Dendritic cell treated with granulocyte-macrophage colony-stimulating factor and Interleukin-4, amounts not matched to agents 40 ng/mL and 50 ng/mL, for 4 days (primary cell): Measurements from ENCODE around the gene TAF15.

Experiments
- H3K27ac Mint-ChIP-seq: one replicate; pipeline ENCODE4 v1.8.0; 2022; ENCODE audit warnings: mild to moderate bottlenecking, mixed read lengths
- H3K27me3 Mint-ChIP-seq: one replicate; pipeline ENCODE4 v1.8.0; 2022; ENCODE audit warnings: mild to moderate bottlenecking, mixed read lengths
- H3K36me3 Mint-ChIP-seq: one replicate; pipeline ENCODE4 v1.8.0; 2022; ENCODE audit warnings: low read depth, mixed read lengths
- H3K4me1 Mint-ChIP-seq: one replicate; pipeline ENCODE4 v1.8.0; 2022; ENCODE audit warnings: low read depth, mixed read lengths
- H3K4me3 Mint-ChIP-seq: one replicate; pipeline ENCODE4 v1.8.0; 2022; ENCODE audit warnings: mild to moderate bottlenecking, moderate library complexity, mixed read lengths
- H3K9me3 Mint-ChIP-seq: one replicate; pipeline ENCODE4 v1.8.0; 2022; ENCODE audit warnings: mixed read lengths
- intact Hi-C: fragments of 100-400 bp; cut with micrococcal nuclease; formaldehyde crosslinking; loops from one replicate; pipeline ENCODE4 v1.15.0; 2022

Gene TAF15

DNA sequence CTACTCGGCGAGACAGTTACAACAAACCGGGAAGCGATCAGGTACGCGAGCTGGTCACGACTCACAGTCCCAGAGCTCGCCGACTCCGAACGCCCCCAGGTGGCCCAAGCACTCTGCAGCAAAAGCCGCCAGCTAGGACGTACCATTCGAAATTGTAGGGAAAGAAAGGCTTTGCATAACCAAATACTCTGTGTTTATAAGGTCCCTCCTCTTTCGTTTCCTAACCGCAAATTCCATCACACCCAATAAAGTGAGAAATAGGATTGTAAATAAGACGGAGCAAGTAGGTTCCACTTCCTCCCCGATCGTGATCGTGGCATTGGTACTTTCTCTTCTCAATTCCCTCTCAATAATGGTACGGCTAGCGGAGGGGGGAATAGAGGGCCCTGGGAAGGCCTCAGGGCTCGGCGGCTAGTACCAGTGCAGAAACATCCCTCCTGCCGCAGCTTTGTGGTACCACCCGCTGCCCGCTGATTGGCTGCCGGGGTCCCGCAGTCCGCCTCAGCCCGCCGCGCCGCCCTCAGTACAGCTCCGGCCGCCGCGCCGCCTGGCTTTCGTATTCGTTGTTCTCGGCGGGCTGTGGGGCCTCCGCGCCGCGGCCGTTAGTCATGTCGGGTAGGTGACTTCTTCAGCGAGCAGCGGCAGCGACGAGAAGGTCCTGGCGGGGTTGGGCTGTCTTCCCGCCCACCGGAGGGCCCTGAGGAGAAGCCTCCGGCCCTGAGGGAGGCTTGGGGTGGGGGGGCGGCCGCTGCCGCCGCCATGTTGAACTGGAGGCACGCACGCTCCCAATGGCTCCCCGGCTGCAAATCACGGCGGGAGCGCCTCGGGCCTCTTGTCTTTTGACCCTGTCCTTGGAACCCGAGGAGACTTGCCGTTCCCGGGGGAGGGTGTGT lies at the start of gene TAF15:
Gene TAF15 (plus strand): TSS at position 523 of the 893 bp plus-strand sequence. CDS start 86 bp downstream, at position 609.
- Mint-ChIP-seq H3K27ac (peak within 1 kb of the TSS; percentile 97), H3K36me3 (peaks cover 26% of the 10 kb centered on the region), H3K27me3 (peaks cover 14% of the 10 kb centered on the region), H3K4me1 (peaks cover 49% of the 10 kb centered on the region), H3K4me3 (peak within 1 kb of the TSS; percentile 94), H3K9me3 (no peaks in the 10 kb centered on the region)
- intact Hi-C loops = loop anchor here (1.0 kb wide), 1 partner anchor 45 kb away; no protein-coding TSS in a partner anchor

DNA sequence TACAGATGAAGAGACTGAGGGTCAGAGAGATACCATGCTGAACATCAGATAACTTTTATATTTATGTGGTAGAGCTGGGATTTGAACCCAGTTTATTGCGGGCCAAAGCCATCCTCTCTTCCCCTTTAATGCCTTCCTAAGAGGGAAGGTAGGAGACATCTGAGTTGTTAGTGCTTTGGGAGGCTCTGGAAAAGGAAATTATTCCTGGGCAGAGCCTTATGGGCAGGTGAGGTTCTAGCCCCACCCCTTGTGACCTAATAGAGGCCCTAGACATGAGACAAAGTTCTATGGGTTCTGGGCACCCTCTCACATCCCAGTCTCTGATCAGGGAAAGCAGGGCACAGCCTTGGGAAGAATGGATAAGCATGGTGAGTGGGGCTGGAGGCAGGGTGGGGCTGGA lies 48.7 kb upstream of the TAF15 start, which contains the start of gene C17orf50:
Gene C17orf50 (plus strand): TSS at position 301 of the 400 bp plus-strand sequence. CDS start 55 bp downstream, at position 356.
- Mint-ChIP-seq H3K4me3 (no peak within 1 kb of the TSS), H3K36me3 (no peaks in the 10 kb centered on the region), H3K27me3 (peaks cover 33% of the 10 kb centered on the region), H3K9me3 (no peaks in the 10 kb centered on the region), H3K27ac (no peak within 1 kb of the TSS), H3K4me1 (peaks cover 24% of the 10 kb centered on the region)
- intact Hi-C loops = no loop called here

- intact Hi-C loops = no loop called here
- Mint-ChIP-seq H3K4me1 (peaks cover 14% of the 10 kb centered on the region), H3K27ac (no peak overlapping the region), H3K4me3 (no peak overlapping the region), H3K36me3 (no peaks in the 10 kb centered on the region), H3K9me3 (no peaks in the 10 kb centered on the region), H3K27me3 (peaks cover 40% of the 10 kb centered on the region)
These were observed 47.7 kb upstream of the TAF15 start for GRCh38 chr17:35761601-35762000.

GRCh38 chr17:35763767-35764122 lies 45.5 kb upstream of the TAF15 start:
- Mint-ChIP-seq H3K4me1 (peaks cover 13% of the 10 kb centered on the region), H3K27me3 (peaks cover 47% of the 10 kb centered on the region), H3K4me3 (peak overlapping the region; percentile 78), H3K9me3 (no peaks in the 10 kb centered on the region), H3K36me3 (no peaks in the 10 kb centered on the region), H3K27ac (no peak overlapping the region)
- intact Hi-C loops = loop anchor here (1.0 kb wide), 2 partner anchors 41 to 46 kb away; partner anchors contain the start of gene TAF15

DNA sequence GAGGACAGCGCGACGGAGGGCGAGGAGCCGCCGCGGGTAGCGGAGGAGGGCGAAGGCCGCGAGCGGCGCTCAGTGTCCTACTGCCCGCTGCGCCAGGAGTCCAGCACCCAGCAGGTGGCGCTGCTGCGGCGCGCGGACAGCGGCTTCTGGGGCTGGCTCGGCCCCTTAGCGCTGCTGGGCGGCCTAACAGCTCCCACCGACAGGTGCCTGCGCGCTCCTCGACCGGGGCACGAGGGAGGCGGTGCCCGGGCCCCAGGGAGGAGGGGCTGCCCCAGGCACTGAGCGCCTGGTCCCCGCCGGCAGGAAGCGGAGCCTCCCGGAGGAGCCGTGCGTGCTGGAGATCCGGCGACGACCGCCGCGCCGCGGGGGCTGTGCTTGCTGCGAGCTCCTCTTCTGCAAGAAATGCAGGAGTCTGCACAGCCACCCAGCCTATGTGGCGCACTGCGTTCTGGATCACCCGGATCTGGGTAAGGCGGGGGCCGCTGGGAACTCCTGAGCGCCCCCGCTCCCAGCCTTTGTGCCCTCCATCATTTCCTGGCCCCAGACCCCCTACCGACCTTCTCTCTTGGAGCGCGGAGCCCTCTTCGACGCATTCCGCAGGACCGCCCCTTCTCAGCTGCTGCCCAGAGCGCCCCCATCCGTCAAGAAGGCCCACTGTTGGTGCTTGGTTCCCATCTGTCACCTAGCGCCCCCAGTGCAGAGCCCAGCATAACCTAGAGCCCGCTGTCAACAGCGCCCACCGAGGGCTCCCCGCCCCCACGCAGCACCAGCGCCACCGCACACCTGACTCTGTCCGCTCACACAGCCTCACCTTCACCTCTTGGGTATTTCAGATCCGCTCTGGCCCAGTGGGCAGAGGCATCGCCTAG lies 44.9 kb upstream of the TAF15 start:
- Mint-ChIP-seq H3K4me1 (peaks cover 13% of the 10 kb centered on the region), H3K27me3 (peaks cover 47% of the 10 kb centered on the region), H3K36me3 (no peaks in the 10 kb centered on the region), H3K27ac (peak overlapping the region; percentile 40), H3K4me3 (peak overlapping the region; percentile 78), H3K9me3 (no peaks in the 10 kb centered on the region)
- intact Hi-C loops = loop anchor here (1.0 kb wide), 2 partner anchors 40 to 45 kb away; partner anchors contain the start of gene TAF15

- no peak overlapping the region for H3K27ac Mint-ChIP-seq
These were observed 44.1 kb upstream of the TAF15 start for GRCh38 chr17:35765086-35765710.

GRCh38 chr17:35765756-35766488 lies 43.4 kb upstream of the TAF15 start:
- H3K4me1 Mint-ChIP-seq = peaks cover 13% of the 10 kb centered on the region
- H3K4me3 Mint-ChIP-seq = no peak overlapping the region
- no peaks in the 10 kb centered on the region for H3K36me3 Mint-ChIP-seq
- no peaks in the 10 kb centered on the region for H3K9me3 Mint-ChIP-seq
- peaks cover 42% of the 10 kb centered on the region for H3K27me3 Mint-ChIP-seq
- intact Hi-C loops = no loop called here
- no peak overlapping the region for H3K27ac Mint-ChIP-seq

More at GRCh38 chr17:35765086-35765710, 44.1 kb upstream of the TAF15 start:
- no peaks in the 10 kb centered on the region for H3K36me3 Mint-ChIP-seq
- intact Hi-C loops = no loop called here
- peaks cover 13% of the 10 kb centered on the region for H3K4me1 Mint-ChIP-seq
- no peaks in the 10 kb centered on the region for H3K9me3 Mint-ChIP-seq
- H3K4me3 Mint-ChIP-seq = no peak overlapping the region
- peaks cover 43% of the 10 kb centered on the region for H3K27me3 Mint-ChIP-seq

- H3K4me3 Mint-ChIP-seq = no peak overlapping the region
- H3K4me1 Mint-ChIP-seq = peaks cover 13% of the 10 kb centered on the region
- intact Hi-C loops = no loop called here
- peaks cover 42% of the 10 kb centered on the region for H3K27me3 Mint-ChIP-seq
- H3K27ac Mint-ChIP-seq = no peak overlapping the region
- no peaks in the 10 kb centered on the region for H3K9me3 Mint-ChIP-seq
- no peaks in the 10 kb centered on the region for H3K36me3 Mint-ChIP-seq
These were observed 42.8 kb upstream of the TAF15 start for GRCh38 chr17:35766489-35766877.

DNA sequence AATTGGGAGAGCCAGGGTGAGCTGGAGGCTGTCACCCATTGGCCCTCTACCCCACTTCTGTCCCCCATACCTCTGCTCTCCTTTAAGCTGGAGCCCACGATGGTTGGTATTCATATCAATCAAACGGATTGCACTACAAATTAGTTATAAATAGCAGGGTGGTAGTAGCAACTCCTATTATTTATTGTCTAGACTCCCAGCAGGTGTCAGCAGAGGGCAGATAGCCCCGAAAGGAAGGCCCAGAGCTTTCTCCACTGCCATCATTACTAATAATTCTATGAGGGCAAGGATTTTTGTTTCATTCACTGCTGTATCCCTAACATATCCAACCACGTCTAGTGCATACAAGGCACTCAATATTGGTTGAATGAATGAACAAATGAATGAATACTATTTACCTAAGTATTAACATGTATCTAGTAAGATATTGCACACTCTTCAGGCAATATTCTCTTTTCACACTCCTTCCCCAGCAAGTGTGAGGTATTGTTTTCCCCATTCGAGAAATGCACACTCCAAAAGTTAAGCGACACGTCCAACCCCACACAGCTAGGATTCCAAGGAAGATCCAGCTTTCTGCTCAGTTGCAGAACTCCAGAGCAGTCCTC lies 42.3 kb upstream of the TAF15 start:
- Mint-ChIP-seq H3K4me1 (peaks cover 13% of the 10 kb centered on the region), H3K36me3 (no peaks in the 10 kb centered on the region), H3K27me3 (peaks cover 42% of the 10 kb centered on the region), H3K27ac (no peak overlapping the region), H3K4me3 (no peak overlapping the region), H3K9me3 (no peaks in the 10 kb centered on the region)
- intact Hi-C loops = no loop called here

GRCh38 chr17:35768797-35769196 lies 40.5 kb upstream of the TAF15 start:
- Mint-ChIP-seq H3K27me3 (peaks cover 47% of the 10 kb centered on the region), H3K4me3 (no peak overlapping the region), H3K27ac (no peak overlapping the region), H3K9me3 (no peaks in the 10 kb centered on the region), H3K4me1 (peaks cover 11% of the 10 kb centered on the region), H3K36me3 (no peaks in the 10 kb centered on the region)
- intact Hi-C loops = no loop called here

DNA sequence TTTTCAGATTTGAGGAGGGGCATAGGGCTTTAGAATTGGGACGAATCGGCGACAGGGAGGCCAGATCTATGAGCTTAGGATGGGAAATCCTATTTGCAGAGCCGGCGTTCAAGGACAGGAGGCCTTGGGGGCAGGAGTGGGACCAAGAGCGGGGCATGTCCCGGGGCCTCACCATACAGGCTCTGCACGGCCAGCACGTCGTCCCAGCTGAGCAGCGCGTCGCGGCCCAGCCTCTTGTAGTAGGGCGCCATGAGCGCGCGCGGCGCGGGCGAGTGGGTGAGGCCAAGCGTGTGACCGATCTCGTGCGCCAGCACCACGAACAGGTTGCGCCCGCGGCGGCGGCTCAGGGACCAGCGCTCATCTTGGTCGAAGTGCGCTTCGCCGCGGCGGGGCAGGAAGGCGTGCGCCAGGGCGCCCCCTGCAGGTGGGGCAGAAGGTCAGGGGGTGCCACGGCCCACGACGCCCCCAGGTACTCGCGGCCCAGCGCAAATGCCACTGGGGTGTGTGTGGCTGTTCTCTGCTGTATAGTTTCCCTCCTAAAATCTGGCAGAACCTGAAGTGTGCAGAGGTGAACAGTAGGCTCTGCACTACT lies 39.3 kb upstream of the TAF15 start:
- Mint-ChIP-seq H3K36me3 (no peaks in the 10 kb centered on the region), H3K27ac (no peak overlapping the region), H3K4me1 (peaks cover under 1% of the 10 kb centered on the region), H3K9me3 (no peaks in the 10 kb centered on the region), H3K27me3 (peaks cover 45% of the 10 kb centered on the region), H3K4me3 (no peak overlapping the region)
- intact Hi-C loops = no loop called here

DNA sequence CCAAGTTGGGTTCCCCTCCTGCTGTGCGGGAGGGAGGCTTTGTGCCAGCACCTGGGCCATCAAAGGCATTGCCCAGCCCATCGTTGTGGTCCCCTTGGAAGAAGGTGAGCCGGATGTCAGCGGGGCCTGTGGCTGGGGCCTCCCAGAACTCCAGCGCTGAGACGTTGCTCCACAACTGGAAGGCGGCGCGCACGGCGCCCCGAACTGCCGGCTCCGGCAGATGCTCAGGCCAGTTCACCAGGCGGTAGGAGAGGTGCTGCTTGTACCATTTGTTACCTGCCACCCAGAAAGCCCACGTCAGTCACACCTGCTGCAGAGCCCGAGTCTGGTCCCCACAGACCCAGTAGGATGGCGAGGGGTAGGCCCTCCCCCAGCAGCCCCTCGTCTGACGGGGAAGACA lies 36.2 kb upstream of the TAF15 start:
- H3K4me3 Mint-ChIP-seq = no peak overlapping the region
- no peaks in the 10 kb centered on the region for H3K36me3 Mint-ChIP-seq
- intact Hi-C loops = no loop called here
- H3K9me3 Mint-ChIP-seq = no peaks in the 10 kb centered on the region
- no peak overlapping the region for H3K27ac Mint-ChIP-seq
- H3K27me3 Mint-ChIP-seq = peaks cover 32% of the 10 kb centered on the region
- peaks cover 22% of the 10 kb centered on the region for H3K4me1 Mint-ChIP-seq
